ENCODE measurements around the gene FBXL7.

GRCh38 chr5:15748266-15748665, 248.3 kb downstream of the FBXL7 start:
- no peak for TF ChIP-seq POLR2A (IDR thresholded peaks at IDR 0.05)
- no peak for TF ChIP-seq CTCF (IDR thresholded peaks at IDR 0.05)
